ENCODE data around the gene PFKFB2.

DNA sequence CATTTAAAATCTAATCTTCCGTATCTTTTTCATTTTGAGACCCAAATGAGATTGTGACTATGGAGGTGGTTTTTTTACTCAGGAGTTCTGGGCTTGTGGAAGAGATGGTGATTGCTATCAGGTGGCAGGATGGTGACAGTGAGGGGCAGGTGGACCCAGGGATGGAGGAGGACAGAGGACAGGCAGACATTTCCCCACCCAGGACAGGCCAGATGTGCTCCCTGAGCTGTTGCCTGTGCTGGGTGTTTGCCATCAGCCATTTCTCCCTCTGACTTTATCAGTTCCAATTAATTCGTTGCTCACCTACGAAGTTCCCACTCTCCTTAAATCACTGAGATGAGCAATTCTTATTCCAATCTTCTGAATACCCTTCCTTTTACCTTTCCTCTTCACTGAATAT lies 47.0 kb upstream of the PFKFB2 start:
- TF ChIP-seq POLR2A (IDR thresholded peaks at IDR 0.05; ENCODE audit: low read length) (no peak), GATA1 (IDR thresholded peaks at IDR 0.05; ENCODE audit: low read depth, low read length) (no peak)

Measured in erythroblast (primary cell).